ENCODE data around the gene TEX2. TPM values are rescaled to one million over a fixed set of nuclear protein-coding genes. Genes with fewer than 3 reads are reported as not detected.
"Not testable (repeated sequence)": the region's sequence is repeated elsewhere in the genome, so short reads cannot be mapped to it uniquely, and the experiment has no call there.

The TEX2 gene
- total RNA-seq, 4 donors from 2014 or later: 12.3 to 137 (median 30.3) TPM

GRCh38 chr17:64173646-64174045, 89.4 kb downstream of the TEX2 start:
- no peak overlapping the region for H3K4me3 ChIP-seq
- H3K27ac ChIP-seq: peak overlapping the region in 1 of 4 donors; percentile 24
- no peaks in the 10 kb centered on the region for H3K9me3 ChIP-seq
- intact Hi-C loops (cut with DNase I; ENCODE audit: low total_unique reads) (no loop called here), in situ Hi-C loops (cut with MboI; ENCODE audit: low pct_ligation_motif_present in 1 of 4, low pct_unique_long_range_greater_than_20kb in 1 of 4, low sequenced_read_pairs in 3 of 4) (loop anchor here in 2 of 4 donors (25.0 kb wide), 2 partner anchors 89 to 114 kb away; partner anchors contain the start of gene TEX2 (in 1 of the 2))
- 96 to 100% methylated on average over 3 of the region's 3 CpGs for WGBS, 2 donors (ENCODE audit: low coverage in 1 of 2)
- no peaks in the 10 kb centered on the region for H3K27me3 ChIP-seq
- peaks cover 0 to 9% (median 0%) of the 10 kb centered on the region in 4 donors for H3K36me3 ChIP-seq
- no peak for DNase-seq
- no peaks in the 10 kb centered on the region for H3K4me1 ChIP-seq
- TF ChIP-seq CTCF (IDR thresholded peaks at IDR 0.05) (no peak), POLR2A (IDR thresholded peaks at IDR 0.05) (no peak)

- no peaks in the 10 kb centered on the region for H3K9me3 ChIP-seq
- no peaks in the 10 kb centered on the region for H3K4me1 ChIP-seq
- in situ Hi-C loops (cut with MboI; ENCODE audit: low pct_ligation_motif_present in 1 of 4, low pct_unique_long_range_greater_than_20kb in 1 of 4, low sequenced_read_pairs in 3 of 4) (loop anchor here in 2 of 4 donors (25.0 kb wide), 2 partner anchors 90 to 115 kb away; partner anchors contain the start of gene TEX2 (in 1 of the 2)), intact Hi-C loops (cut with DNase I; ENCODE audit: low total_unique reads) (no loop called here)
- 75 to 76% methylated on average over 2 to 3 of the region's 3 CpGs for WGBS, 2 donors (ENCODE audit: low coverage in 1 of 2)
- no peaks in the 10 kb centered on the region for H3K27me3 ChIP-seq
- peaks cover 0 to 9% (median 0%) of the 10 kb centered on the region in 4 donors for H3K36me3 ChIP-seq
- no peak for TF ChIP-seq EP300 (IDR thresholded peaks at IDR 0.05; ENCODE audit: low read depth)
- no peak for TF ChIP-seq POLR2AphosphoS5 (IDR thresholded peaks at IDR 0.05)
- TF ChIP-seq CTCF (IDR thresholded peaks at IDR 0.05): no peak
- TF ChIP-seq POLR2A (IDR thresholded peaks at IDR 0.05): no peak
- no peak for DNase-seq
- H3K4me3 ChIP-seq: no peak overlapping the region
- no peak overlapping the region for H3K27ac ChIP-seq
Observed at GRCh38 chr17:64172510-64172909, 90.5 kb downstream of the TEX2 start.

GRCh38 chr17:64171041-64171440, 92.0 kb downstream of the TEX2 start:
- no peaks in the 10 kb centered on the region for H3K9me3 ChIP-seq
- H3K4me3 ChIP-seq: no peak overlapping the region
- WGBS, 2 donors (ENCODE audit: low coverage in 1 of 2): 89 to 96% methylated on average over 5 to 8 of the region's 8 CpGs
- no peaks in the 10 kb centered on the region for H3K4me1 ChIP-seq
- no peaks in the 10 kb centered on the region for H3K27me3 ChIP-seq
- TF ChIP-seq POLR2AphosphoS5 (IDR thresholded peaks at IDR 0.05) (no peak), EP300 (IDR thresholded peaks at IDR 0.05; ENCODE audit: low read depth) (no peak), CTCF (IDR thresholded peaks at IDR 0.05) (no peak), POLR2A (IDR thresholded peaks at IDR 0.05) (no peak)
- intact Hi-C loops (cut with DNase I; ENCODE audit: low total_unique reads) (no loop called here), in situ Hi-C loops (cut with MboI; ENCODE audit: low pct_ligation_motif_present in 1 of 4, low pct_unique_long_range_greater_than_20kb in 1 of 4, low sequenced_read_pairs in 3 of 4) (loop anchor here in 2 of 4 donors (25.0 kb wide), 2 partner anchors 91 to 116 kb away; partner anchors contain the start of gene TEX2 (in 1 of the 2))
- peaks cover 0 to 9% (median 0%) of the 10 kb centered on the region in 4 donors for H3K36me3 ChIP-seq
- no peak for DNase-seq
- no peak overlapping the region for H3K27ac ChIP-seq

DNA sequence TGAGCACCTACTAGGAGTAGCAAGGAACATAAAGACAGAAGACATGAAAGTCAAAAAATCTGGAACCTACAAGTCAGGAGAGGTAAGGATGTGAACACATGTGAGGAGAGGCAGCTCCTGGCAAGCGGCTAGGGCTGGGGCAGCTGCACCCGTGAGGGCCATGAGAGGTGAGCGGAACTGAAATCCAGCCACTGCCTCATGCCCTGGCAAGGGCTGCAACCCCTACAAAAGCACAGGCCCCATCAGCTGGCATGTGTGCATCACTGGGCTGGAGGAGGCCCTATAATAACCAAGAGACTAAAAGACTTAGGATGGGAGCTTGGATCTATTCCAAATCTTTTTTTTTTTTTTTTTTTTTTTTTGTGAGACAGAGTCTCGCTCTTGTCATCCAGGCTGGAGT, 92.8 kb downstream of the TEX2 start:
- TF ChIP-seq POLR2AphosphoS5 (IDR thresholded peaks at IDR 0.05) (no peak), CTCF (IDR thresholded peaks at IDR 0.05) (no peak), EP300 (IDR thresholded peaks at IDR 0.05; ENCODE audit: low read depth) (no peak), POLR2A (IDR thresholded peaks at IDR 0.05) (no peak)
- Histone ChIP-seq H3K36me3 (peaks cover 0 to 9% (median 0%) of the 10 kb centered on the region in 4 donors), H3K27ac (no peak overlapping the region), H3K4me3 (no peak overlapping the region), H3K9me3 (no peaks in the 10 kb centered on the region), H3K27me3 (no peaks in the 10 kb centered on the region), H3K4me1 (no peaks in the 10 kb centered on the region)
- 93% methylated on average over 4 of the region's 4 CpGs; no CpG with 5 or more reads in 1 of the 2 donors for WGBS, 2 donors (ENCODE audit: low coverage in 1 of 2)
- intact Hi-C loops (cut with DNase I; ENCODE audit: low total_unique reads) (no loop called here), in situ Hi-C loops (cut with MboI; ENCODE audit: low pct_ligation_motif_present in 1 of 4, low pct_unique_long_range_greater_than_20kb in 1 of 4, low sequenced_read_pairs in 3 of 4) (loop anchor here in 2 of 4 donors (25.0 kb wide), 2 partner anchors 92 to 117 kb away; partner anchors contain the start of gene TEX2 (in 1 of the 2))
- no peak for DNase-seq

- in situ Hi-C loops (cut with MboI; ENCODE audit: low pct_ligation_motif_present in 1 of 4, low pct_unique_long_range_greater_than_20kb in 1 of 4, low sequenced_read_pairs in 3 of 4): loop anchor here in 2 of 4 donors (25.0 kb wide), 2 partner anchors 95 to 120 kb away; partner anchors contain the start of gene TEX2 (in 1 of the 2)
- intact Hi-C loops (cut with DNase I; ENCODE audit: low total_unique reads): not testable (repeated sequence)
Observed at GRCh38 chr17:64167666-64168065, 95.4 kb downstream of the TEX2 start.

More at GRCh38 chr17:64167666-64168065, 95.4 kb downstream of the TEX2 start:
- H3K4me1 ChIP-seq, H3K4me3 ChIP-seq, H3K9me3 ChIP-seq, DNase-seq, H3K27me3 ChIP-seq, H3K36me3 ChIP-seq, H3K27ac ChIP-seq: not testable (repeated sequence)
- WGBS, 2 donors (ENCODE audit: low coverage in 1 of 2): 69 to 75% methylated on average over 3 of the region's 3 CpGs

All from transverse colon (tissue), 4 donors.